Bone marrow (tissue), 2 donors: Measurements from ENCODE around the gene VASN.

Source experiments
- DNase-seq, 2 donors: peaks; one replicate each; lab custom pipeline; 2025; lab: John Stamatoyannopoulos, UW

Gene VASN

DNA sequence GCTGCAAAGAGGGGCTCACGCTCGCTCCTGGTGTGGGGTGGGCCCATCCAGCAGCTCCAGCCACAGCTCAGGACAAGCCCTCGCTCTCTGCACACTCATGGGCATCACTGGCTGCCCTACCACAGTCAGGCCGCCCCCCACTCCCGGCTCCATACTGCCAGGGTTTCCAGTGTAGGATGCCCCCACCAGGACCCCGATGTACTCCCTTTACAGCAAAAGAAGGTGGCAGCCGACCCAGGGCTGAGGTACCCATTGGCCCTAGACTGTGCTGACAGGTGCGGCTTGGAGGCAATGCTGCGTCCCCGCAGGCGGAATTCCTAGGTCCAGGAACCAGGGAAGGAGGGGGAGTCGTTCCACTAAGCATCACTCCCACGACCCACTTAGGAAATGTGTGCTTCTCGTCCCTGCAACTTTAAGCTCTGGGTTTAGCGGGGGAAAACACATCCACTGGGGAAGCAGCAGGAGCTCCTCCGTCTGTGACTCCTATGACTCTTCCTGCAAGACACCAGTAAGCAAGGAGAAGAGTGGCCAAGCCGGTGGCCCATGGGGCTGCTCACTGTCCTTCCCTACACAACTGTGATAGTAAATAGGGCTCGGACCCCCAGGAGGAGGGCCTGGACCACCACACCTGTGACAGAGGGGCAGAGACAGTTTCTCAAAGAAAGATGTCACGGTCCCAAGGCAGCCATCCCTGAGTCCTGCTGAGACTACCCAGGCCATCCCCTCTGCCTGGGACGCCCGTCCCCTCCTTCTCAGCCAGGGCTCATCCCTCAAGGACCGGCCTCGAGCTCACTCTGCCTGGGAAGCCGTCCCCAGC lies 31.7 kb downstream of the VASN start:
- DNase-seq, result no peak

DNA sequence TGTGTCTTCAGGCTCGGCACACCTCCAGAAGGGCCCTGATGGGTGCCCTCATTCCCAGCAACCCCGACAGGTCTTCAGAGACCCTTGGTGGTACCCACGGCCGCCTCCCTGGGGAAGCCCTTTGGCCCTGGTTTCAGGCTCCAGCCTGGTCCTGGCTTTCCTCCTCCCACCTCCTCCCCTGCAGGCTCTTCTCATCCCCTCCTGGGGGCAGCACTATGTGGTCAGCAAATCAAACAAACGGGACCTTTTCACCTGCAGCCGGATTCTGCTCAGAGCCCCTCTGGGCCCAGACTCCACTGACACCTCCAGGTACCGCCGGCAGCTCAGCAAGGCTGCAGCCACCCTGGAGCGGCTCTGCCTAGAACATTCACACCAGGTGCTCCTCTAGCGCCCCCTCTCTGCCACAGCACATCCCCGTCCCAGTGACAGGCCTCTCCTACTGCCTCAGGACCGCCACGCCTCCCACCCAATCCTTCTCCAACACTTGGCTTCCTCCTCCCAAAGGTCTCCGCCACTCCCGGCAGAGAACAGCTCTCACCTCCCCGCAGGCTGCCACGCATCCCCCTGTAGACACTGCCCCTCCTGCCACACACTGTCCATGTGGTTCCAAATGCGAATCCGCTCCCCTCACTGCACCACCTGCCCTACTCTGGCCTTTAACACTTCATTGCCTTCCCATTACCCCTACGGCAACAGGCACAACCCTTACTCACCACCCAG lies 32.8 kb downstream of the VASN start:
- DNase-seq, result peak in 1 of 2 donors; percentile 16

DNA sequence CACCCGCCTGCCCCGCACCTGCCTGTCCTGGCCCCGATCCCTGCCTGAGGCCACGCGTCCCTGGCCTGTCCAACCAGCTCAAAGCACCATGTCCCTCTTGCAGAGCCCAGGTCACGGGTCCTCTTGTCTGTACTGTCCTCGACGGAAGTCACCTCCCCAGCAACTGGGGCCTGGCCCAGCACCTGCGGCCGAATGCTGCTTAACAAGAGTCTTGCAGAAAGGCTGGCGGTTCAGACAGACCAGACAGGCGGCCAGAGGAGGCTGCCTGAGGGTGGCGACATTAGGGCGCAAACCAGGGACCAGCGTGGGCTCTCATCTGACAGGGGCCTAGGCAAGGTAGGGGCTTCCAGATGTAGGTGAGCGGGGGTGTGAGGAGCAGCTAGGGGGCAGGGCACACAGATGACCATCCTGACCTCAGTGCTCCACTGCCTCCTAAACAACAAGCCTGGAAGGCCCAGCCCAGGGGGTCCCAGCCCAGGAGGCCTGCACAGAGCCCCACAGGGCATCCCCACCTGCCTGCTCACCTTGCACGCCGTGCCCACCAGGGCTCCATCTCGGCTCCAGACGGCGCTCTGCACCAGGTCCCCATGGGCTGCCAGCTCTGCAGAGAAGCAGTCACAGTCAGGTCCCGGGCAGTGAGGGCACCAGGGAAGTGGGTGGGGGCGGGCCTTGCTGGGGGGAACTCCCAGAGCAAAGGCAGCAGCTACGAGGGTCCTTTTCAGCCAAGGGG lies 33.5 kb downstream of the VASN start:
- DNase-seq, result no peak

DNA sequence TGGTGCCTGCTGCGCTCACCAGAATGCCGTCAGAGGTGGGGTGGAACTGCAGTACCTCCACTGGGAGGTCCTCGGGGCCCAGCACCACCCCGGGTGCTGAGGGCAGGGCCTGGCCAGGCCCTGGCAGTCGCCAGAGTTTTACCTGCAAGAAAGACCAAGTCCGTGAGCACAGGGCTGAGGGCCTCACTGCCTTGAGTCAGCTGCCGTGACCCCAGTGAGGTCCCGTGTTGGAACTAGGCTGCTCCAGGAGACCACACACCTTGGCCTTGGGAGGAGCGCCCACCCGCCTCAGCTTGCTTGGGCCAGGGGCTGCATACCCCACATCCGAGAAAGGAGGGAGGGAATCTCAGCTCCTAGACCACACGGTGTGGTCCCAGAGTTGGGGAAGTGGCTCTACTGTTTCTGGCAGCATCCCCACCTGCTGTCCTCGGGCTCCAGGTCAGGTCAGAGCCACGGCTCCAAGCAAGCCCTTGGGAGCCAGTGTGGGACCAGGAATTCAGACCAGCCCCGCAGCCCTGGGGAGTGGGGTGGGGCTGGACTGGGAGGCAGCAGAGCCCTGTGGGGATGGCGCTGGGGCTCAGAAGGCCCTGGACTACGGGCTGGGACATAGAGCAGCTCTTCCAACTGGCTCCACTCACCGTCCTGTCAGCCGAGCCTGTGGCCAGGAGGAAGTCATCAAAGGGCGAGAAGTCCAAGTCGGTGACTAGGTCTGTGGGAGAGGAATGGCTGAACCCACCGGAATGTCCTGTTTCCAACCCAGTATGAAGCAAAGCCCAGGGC lies 36.1 kb downstream of the VASN start:
- DNase-seq, result no peak

DNA sequence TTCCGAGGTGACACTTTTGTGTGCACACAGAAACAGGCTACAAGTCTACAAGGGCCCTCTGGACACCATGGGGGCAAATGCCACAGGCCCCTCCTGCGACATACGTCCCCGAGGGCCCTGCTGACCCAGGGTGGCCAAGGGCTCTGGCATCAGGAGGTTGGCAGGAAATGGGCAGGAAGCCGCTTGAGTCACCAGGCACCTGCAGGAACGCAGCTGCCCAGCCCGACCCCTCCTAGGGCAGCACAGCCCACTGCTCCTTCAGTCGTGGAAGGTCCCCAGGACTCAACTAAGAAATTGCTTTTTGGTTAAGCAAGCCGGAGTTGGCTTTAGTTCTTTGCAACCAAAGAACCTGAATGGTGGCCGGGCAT lies 36.7 kb downstream of the VASN start:
- DNase-seq, result no peak

DNA sequence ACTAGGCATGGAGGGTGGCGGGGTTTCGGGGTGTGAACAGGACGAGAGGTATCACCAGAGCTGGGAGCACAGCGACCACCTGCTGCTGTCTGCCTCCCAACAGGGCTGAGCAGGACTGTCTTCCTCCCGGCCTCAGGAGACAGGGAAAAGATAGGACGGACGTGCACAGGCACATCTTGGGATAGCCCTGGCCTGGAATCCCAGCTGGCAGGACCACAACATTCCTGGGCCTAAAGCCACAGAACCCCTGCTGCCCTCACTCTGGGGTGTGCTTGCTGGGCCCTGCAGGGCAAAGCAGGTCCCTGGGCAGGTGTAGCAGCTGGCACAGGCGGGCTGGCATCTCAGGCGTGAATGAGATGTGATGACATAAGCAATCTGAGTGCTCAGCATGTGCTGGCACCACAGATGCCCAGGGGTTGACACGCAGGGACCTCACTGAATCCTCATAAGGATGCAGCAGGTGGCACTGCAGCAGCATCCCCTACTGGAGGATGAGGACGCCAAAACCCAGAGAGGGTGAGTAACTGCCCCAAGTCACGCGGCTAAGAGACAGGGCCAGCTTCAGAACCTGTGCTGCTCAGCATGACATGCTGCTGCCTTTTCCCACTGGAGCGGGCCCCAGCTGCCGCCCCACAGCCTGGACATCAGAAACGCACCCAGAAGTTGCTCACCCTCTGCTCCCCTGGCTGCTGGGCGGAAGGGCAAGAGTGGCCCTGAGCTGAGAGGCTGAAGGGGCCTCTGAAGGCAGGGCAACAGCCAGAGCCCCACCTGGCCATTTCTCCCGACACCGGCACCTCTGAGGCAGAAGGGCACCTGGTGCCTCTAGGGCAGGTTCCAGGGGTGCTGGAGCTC lies 37.7 kb downstream of the VASN start:
- DNase-seq, result no peak

DNA sequence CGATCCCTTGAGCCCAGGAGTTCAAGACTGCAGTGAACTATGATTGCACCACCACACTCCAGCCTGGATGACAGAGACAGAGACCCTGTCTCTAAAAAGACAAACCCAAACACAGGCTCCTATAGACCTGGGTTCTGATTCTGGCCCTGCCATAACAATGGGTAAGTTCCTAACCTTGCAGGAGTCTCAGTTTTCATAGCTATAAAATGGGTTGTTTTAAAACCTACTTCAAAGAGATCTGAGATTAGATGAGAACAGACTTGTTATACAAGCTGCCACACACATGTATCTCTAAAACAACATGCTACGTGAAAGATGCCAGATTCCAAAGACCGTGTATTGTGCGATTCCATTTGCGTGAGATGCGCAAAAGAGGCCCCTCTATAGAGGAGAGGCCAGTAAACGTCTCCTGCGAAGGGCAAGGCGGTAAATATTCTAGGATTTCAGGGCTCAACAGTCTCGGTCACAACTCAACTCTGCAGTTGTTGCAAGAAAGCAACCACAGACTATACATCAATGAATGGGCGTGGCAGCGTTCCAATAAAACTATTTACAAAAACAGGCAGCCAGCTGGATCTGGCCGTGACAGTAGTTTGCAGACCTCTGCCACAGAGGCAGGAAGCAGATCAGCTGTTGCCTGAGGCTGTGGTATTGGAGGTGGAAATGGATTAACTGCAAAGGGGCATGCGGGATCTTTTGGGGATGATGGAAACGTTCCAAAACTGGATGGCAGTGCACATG lies 38.9 kb downstream of the VASN start:
- DNase-seq, result no peak

DNA sequence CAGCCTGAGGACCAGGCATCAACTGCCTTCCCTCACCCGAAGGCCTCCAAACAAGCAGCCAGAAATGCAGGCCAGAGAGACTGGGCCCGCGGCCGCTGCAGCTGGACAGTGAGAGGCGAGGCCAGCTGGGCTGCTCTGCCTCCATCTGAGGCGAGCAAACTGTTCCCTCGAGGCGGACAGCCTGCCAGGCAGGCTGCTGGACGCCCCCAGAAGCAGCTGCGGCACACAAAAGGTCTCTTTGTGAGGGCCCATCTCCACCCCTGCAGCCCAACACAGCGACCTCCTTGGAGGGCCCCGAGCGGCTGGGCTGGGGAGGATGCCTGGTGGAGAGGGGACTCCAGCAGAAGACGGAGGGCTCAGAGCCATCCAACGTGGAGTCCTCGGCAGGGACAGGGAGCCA lies 40.0 kb downstream of the VASN start:
- DNase-seq, result no peak

DNA sequence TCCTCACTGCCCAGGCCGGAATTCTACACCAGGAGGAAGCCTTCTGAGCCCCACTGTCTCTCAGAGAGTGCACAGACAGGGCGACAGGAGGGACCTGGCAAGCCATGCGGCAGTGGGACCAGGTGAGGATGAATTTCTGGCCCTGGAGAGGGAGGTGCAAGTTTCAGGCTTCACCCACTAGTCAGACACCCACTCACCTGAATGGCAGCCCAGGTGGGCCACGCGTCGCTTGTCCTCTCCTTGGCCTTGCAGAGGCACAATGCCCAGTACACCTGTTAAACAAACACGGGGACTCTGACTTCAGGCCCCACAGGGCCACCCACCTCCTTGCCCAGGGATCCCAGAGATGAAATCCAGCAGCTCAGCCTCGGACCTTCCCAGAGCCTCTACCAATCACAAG lies 40.5 kb downstream of the VASN start:
- DNase-seq, result no peak

DNA sequence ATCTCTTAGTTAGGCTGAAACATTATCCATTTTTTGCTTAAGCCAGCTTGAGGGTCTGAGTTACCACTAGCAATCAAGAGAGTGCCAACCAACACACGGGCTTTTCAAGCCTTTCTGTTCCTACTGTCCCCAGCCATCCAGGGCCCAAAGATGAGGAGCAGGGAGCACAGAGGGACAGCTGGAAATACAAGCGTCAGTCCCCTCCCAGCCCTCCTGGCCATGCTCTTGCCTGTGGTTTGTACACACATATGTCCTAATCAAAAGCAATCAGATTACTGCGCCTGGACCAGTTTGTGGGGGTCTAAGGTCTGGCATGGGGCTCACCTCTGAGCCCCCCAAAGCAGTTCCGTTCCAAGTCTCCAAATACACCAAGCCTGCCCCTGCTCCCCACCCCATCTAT lies 41.2 kb downstream of the VASN start:
- no peak for DNase-seq

DNA sequence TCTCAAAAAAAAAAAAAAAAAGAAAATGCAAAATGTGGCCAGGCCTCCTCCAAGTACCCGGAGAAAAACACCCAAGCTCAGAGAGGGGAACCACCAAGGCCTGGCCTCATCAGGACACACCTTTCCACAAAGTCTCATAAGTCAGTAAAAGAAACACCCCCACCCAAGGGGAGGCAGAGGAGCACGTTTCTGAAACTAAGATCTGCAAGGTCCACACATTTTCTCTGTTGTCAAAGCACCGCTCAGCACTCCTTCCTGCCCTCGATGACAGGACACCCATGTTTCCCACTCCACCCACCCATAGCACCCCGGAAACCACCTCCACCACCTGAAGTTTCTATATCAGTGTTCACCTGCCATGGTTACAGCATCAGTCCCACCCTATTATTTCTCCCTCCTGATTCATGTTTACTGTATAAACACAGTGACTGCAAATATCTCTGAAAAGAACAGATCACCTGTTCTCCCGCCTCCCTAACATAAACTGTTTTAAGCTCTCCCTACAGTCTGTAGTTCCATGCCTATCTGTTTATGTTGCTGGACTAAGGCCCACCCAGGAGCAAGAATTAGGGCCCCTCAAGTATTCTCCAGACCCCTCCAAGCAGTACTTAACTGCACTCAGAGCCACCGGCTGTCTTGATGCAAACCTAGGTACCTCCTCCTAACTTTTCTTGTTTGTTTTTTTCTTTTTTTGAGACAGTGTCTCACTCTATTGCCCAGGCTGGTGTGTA lies 42.7 kb downstream of the VASN start:
- DNase-seq, result no peak

DNA sequence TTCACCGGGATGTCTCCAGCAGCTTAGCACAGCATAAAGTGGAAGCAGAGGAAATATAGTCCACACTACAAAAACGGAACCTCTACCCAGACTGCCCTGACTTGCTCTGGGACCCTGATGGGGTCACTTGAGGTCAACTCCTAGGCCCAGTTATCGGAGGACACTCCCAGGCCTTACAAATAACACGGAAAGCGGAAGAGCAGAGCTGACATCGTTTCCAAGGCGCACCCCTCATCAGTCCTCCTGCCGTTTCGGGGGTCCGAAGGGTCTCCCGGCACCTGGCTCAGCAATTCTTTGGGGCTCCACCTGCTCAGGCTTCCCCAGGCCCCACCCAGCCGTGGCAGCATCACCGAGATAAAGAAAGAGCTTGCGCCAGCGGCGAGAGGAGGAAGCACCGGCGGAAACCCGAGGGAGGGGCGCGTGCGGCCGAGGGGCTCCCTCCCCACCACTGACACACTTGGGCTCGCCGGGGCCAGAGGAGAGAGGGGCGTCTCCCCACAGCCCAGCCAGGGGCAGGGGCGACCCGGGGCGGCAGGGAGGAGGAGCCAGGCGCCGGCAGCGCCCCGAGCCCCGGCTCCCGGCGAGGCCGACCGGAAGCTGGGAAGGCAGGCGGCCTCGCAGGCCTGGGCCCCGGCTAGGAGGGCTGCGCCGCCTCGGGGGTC lies 44.0 kb downstream of the VASN start:
- peak; percentile 44 to 50 for DNase-seq

DNA sequence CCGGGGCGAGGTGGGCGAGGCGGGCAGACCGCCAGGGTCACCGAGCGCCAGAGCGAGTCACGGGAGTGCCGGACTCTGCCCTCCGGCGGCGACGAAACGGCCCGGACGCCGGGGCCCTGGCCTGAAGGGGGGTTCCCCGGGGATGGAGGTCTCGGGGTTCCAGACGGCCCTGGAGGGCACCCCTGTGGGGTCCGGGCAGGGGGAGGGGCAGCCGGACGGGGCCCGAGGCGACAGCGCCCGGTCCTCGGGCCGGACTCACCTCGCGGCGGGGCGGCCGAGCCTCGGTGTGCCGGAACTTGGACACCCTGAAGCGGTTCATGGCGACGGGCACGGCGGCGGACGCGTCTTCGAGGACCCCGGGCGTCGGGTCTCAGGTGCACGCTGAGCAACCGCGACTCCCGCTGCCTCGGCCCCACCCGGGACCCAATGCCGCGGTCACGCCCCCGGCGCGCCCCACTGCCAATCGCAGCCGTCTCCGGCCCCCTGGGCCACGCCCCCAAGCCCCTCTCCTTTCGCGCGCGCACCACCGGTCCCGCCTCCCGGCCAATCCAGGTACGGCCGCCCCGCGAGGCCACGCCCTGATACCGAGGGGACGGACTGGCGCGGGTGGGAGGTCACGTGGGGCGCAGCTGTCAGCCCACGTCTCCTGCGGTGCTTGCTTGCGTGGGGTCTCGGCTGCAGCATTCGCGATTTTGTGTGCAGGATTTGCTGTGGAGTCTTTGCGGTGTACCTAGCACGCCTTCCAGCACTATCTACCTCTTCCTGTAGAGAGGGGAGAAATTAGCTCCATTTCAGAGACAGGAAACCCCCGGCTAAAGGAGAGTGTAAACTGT lies 44.8 kb downstream of the VASN start, which contains the start of gene CORO7:
TSS of gene CORO7 (minus strand) at position 397 of the 833 bp plus-strand sequence. CDS start at position 319, 78 bp downstream.
- peak; percentile 80 to 85 for DNase-seq

DNA sequence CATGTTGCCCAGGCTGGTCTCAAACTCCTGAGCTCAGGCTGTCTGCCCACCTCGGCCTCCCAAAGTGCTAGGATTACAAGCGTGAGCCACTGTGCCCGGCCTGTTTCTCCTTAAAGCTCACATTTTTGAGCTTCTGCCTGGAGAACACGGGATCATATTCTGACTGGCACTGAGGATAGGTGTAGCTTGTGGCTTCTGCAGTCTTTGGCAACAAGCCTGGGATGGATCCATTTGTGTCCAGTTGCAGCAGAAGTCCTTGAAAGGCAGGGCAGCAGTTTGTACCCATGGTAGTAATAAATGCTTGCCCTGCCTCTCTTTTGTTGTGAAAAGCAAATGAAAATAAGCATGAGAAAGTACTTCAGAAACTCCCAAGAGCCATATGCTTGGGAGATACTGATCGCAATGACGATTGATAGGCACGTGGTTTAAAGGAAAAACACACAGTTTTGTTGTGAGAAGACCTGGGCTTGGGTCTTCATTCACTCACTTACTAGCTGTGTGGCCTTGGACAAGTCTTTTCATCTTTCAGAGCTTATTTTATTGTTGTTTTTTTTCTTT lies 47.8 kb downstream of the VASN start:
- no peak for DNase-seq

DNA sequence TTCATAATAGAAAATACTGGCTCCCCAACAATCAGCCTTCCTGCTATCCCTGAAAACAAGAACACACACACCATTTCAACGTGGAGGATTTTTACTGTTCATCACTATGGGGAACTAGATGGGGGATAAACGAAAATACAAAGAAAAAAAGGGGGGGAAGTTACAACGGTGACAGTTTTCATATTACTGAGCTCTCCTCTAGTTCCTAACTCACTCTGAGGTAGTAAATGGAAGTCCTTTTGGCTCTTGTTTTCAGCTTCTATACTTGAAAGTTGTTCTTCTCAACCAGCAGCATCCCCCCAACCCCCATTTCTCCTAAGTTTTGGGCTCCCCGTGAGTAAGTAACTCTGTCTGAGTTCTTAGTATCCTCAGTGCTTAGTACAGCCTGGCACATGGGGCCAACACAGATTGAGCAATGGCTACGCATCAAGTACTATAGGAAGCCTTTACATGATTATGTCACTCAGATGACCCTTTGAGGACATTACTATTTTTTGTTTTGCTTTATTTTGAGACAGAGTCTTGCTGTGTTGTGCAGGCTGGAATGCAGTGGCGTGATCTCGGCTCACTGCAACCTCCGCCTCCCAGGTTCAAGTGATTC lies 49.0 kb downstream of the VASN start:
- no peak for DNase-seq

DNA sequence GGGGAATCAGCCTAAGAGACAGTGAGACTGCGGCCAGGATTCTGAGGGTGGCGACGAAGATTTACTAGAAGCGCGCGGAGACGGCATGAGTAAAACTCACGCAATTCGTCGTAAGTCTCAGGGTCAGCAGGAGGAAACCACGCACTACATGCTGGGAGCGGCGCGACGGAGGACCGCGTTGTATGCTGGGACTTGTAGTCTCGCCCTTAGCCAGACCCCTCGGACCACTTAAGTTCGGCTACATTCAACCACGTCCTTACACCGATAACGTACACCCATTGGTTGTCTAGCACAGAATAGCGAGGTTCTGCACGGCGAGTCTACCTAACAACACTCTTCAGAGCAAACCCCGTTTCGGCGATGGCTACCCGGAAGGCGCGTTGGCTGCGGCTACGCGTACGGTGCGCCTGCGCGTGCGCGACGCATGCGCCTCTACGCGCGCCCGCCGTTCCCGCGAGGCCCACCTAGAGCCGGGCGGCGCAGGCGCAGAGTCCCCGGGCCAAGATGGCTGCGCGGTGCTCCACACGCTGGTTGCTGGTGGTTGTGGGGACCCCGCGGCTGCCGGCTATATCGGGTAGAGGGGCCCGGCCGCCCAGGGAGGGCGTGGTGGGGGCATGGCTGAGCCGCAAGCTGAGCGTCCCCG lies 53.9 kb downstream of the VASN start, which contains the start of gene DNAJA3:
TSS of gene DNAJA3 (plus strand) at position 491 of the 643 bp plus-strand sequence. CDS start at position 505, 14 bp downstream.
- DNase-seq, result peak; percentile 92 to 94
